Measurements from ENCODE around the gene CCNF. TPM values are rescaled to one million over a fixed set of nuclear protein-coding genes. Genes with fewer than 3 reads are reported as not detected.
A peak's percentile ranks its signal among the peaks of the same experiment; 100 is the strongest.
"Not testable (repeated sequence)": the region's sequence is repeated elsewhere in the genome, so short reads cannot be mapped to it uniquely, and the experiment has no call there.

The CCNF gene
- total and polyA plus RNA-seq, 12 donors, result 0.71 to 5.4 (median 2.2) TPM

DNA sequence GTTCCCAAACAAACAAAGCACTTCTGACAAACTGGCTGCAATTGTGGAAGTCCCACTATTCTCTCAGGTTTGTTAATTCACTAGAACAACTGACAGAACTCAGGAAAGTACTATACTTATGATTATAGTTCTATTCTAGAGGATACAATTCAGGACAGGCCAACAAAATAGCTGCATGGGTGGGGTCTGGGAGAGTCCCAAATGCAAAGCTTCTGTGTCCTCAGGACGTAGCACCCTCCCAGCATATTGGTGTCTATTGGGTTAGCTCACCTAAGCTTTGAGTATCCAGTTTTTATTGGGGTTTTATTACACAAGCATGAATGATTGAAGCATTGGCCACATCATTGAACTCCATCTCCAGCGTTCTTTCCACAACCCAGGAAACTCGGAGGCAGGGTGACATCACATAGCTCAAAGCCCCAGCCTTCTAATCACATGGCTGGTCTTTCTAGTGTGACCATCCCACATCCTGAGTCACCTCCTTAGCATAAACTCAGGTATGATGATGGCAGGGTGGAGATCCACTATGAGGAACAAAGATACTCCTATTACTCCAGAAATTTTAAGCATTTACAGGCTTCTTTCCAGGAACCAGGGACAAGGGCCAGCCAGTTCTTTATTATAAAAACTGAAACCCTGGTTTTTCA, 43.9 kb upstream of the CCNF start:
- intact Hi-C loops (cut with DNase I), result no loop called here
- no peaks in the 10 kb centered on the region for H3K27me3 ChIP-seq
- H3K4me3 ChIP-seq, result no peak overlapping the region
- no peak for DNase-seq
- no peaks in the 10 kb centered on the region for H3K36me3 ChIP-seq (replicated peaks in 1 of 2)
- 64 to 79% (median 77%) methylated on average over 1 to 3 of the region's 3 CpGs for WGBS, 4 donors
- TF ChIP-seq POLR2A (IDR thresholded peaks at IDR 0.05), result no peak
- TF ChIP-seq, protein P1, sequence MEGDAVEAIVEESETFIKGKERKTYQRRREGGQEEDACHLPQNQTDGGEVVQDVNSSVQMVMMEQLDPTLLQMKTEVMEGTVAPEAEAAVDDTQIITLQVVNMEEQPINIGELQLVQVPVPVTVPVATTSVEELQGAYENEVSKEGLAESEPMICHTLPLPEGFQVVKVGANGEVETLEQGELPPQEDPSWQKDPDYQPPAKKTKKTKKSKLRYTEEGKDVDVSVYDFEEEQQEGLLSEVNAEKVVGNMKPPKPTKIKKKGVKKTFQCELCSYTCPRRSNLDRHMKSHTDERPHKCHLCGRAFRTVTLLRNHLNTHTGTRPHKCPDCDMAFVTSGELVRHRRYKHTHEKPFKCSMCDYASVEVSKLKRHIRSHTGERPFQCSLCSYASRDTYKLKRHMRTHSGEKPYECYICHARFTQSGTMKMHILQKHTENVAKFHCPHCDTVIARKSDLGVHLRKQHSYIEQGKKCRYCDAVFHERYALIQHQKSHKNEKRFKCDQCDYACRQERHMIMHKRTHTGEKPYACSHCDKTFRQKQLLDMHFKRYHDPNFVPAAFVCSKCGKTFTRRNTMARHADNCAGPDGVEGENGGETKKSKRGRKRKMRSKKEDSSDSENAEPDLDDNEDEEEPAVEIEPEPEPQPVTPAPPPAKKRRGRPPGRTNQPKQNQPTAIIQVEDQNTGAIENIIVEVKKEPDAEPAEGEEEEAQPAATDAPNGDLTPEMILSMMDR (IDR thresholded peaks at IDR 0.05), result no peak
- H3K27ac ChIP-seq, result no peak overlapping the region
- no peaks in the 10 kb centered on the region for H3K9me3 ChIP-seq (replicated peaks in 1 of 3)
- H3K4me1 ChIP-seq (replicated peaks in 1 of 2), result no peaks in the 10 kb centered on the region

DNA sequence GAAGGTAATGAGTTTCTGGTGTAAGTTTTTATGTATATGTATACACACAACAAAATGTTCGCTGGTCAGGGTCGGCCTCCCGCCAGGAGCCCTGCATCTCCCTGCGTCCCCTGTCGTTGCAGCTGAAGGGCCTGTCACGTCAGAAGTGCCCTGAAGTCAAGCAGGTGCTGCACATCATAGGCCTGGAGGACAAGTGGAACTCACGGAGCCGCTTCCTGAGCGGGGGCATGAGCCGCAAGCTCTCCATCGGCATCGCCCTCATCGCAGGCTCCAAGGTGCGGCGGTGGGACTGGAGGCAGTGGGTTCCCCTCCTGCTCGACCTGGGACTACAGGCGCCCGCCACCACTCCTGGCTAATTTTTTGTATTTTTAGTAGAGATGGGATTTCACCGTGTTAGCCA, 43.3 kb upstream of the CCNF start:
- H3K9me3 ChIP-seq (replicated peaks in 1 of 3); H3K36me3 ChIP-seq (replicated peaks in 1 of 2); intact Hi-C loops (cut with DNase I); DNase-seq; H3K4me1 ChIP-seq (replicated peaks in 1 of 2); H3K27me3 ChIP-seq; H3K4me3 ChIP-seq; H3K27ac ChIP-seq: not testable (repeated sequence)
- 87 to 91% (median 89%) methylated on average over 12 to 19 of the region's 19 CpGs for WGBS, 4 donors

DNA sequence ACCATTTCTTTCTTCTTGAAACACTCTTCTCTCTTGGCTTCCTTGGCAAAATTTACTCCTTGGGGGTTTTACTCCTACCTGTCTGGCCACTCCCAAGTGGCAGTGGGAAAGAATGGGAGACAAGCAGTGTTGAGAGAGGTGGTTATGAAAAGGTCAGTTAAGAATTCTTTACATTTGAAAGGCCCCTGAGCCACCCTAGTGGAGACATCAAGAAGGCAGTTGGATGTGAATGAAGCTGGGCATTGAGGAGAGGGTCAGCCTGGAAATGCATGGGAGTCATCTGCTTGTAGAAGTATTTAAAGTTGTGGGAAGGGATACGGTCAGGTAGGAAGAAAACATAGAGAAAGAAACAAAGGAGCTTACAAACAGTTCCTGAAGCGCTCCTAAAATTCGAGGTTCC, 42.3 kb upstream of the CCNF start:
- Histone ChIP-seq H3K36me3 (replicated peaks in 1 of 2) (no peaks in the 10 kb centered on the region), H3K27me3 (no peaks in the 10 kb centered on the region), H3K9me3 (replicated peaks in 1 of 3) (no peaks in the 10 kb centered on the region), H3K4me1 (replicated peaks in 1 of 2) (no peaks in the 10 kb centered on the region), H3K27ac (no peak overlapping the region), H3K4me3 (no peak overlapping the region)
- no peak for DNase-seq
- 59 to 73% (median 70%) methylated on average over 3 of the region's 3 CpGs for WGBS, 4 donors
- TF ChIP-seq POLR2A (IDR thresholded peaks at IDR 0.05), result no peak
- TF ChIP-seq, protein P1 (IDR thresholded peaks at IDR 0.05), result peak in 2 of 6 experiments; percentile 7 to 15
- intact Hi-C loops (cut with DNase I), result no loop called here

DNA sequence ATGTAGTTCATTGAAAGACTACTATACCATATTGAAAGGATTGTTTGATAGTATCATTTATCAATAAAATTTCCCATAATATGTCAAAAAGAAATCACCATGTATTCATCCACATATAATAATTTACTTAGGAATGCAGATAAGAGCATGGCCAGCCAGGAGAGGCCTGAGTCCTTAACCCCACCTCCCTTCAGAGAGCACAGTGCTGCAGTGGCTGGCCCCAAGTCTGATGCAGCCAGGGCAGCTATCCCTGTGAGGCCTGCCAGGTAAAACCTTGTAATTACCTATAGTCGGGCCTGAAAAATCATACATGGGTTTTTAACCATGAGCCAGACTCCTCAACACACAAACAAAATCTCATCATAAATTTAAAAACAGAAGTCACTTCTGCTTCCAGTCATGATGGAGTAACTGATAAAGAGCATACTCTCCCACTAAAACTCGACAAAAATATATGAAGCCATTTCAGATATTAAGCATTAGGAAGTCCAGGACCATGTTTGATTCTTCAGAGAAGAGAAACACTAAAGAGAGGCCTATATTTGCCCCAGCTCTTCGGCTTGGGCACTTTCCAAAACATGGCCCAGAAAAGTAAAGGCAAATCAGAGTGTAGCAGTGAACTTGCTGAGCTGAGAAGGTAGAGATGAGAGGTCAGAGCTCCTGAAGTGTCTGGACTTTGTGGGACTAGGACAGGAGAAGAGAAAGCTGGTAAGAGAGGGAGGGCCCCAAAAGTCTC, 40.9 kb upstream of the CCNF start:
- DNase-seq, result no peak
- Histone ChIP-seq H3K9me3 (replicated peaks in 1 of 3) (no peaks in the 10 kb centered on the region), H3K27ac (no peak overlapping the region), H3K27me3 (no peaks in the 10 kb centered on the region), H3K4me1 (replicated peaks in 1 of 2) (no peaks in the 10 kb centered on the region), H3K4me3 (no peak overlapping the region), H3K36me3 (replicated peaks in 1 of 2) (no peaks in the 10 kb centered on the region)
- 77 to 89% (median 86%) methylated on average over 3 of the region's 3 CpGs for WGBS, 4 donors
- intact Hi-C loops (cut with DNase I), result no loop called here
- no peak for TF ChIP-seq POLR2A (IDR thresholded peaks at IDR 0.05)
- TF ChIP-seq, protein P1 (IDR thresholded peaks at IDR 0.05), result no peak
